ENCODE data around the gene MED15. TPM values are rescaled to one million over a fixed set of nuclear protein-coding genes. Genes with fewer than 3 reads are reported as not detected.
A peak's percentile ranks its signal among the peaks of the same experiment; 100 is the strongest.

MED15 gene
- total RNA-seq, 1 experiment from 2014 or later = 40.2 TPM

DNA sequence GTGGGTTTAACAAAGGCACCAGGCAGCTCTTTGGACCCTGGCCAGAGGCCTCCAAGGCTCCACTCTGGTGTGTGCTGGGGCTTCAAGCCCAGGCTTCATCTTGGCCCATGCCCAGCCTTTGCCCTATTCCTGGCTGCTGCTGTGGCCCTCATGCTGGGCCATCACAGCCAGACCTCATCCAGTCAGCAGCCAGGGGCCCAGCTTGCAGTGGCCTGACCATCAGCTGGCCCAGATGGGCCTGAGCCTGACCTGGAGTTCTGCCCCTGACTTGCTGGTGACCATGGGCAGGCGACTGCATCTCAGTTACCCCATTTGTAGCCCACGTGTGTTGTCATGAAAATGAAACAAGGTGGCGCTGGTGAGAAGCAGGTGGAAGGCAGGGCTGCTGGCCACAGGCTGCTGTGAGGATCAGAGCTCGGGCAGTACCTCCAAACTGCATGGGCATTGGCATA lies 76.1 kb downstream of the MED15 start:
- H3K27ac ChIP-seq = no peak overlapping the region
- H3K4me1 ChIP-seq (replicated peaks) = no peaks in the 10 kb centered on the region
- no peaks in the 10 kb centered on the region for H3K27me3 ChIP-seq (replicated peaks)
- H3K36me3 ChIP-seq = peaks cover 97% of the 10 kb centered on the region
- H3K4me3 ChIP-seq = no peak overlapping the region
- H3K9me3 ChIP-seq (replicated peaks) = no peaks in the 10 kb centered on the region
- DNase-seq (ENCODE audit: low read depth in 1 of 2, low spot score in 2 of 2) = no peak

DNA sequence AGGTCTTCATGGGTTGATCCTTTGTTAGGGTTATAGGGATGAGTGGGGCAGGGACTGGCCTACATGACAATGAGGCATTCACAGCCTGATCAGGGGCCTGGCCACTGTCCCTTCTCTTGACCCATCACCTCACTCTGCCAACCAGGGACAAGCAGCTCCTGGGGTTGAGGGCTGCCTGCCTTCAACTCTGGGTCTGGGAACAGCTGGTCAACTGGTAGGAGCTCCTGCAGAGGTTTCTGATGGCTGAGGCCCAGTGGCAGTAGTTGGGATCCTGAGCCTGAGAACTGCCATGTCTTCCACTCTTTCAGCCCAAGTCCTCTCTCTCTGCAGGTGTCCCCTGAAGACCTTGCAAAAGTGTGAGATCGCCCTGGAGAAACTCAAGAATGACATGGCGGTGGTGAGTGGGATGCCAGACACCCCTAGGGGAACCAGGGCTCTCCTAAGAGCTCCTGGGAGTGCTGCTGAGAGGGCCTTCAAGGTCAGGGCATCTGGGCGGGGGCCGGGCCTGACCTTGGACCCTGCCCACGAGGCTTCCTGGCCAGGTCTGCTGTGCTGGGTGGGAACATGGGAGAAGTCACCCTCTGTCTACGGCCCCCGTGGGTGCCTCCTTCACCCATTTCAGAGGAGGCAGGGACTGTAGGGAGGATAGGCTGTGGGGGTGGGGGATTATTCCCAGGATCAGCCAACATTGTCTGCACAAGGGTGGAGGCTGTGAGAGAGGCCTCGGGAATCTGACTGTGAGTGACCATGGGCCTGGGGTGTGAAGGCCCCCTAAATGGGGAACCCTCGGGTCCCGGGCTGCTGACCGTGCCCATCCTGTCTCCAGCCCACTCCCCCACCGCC lies 76.8 kb downstream of the MED15 start:
- DNase-seq (ENCODE audit: low read depth in 1 of 2, low spot score in 2 of 2) = no peak
- peaks cover 89% of the 10 kb centered on the region for H3K36me3 ChIP-seq
- H3K9me3 ChIP-seq (replicated peaks) = no peaks in the 10 kb centered on the region
- H3K4me1 ChIP-seq (replicated peaks) = peaks cover 5% of the 10 kb centered on the region; the same call in 1 of the 2 replicates
- H3K27me3 ChIP-seq (replicated peaks) = no peaks in the 10 kb centered on the region
- no peak overlapping the region for H3K4me3 ChIP-seq
- H3K27ac ChIP-seq = no peak overlapping the region

DNA sequence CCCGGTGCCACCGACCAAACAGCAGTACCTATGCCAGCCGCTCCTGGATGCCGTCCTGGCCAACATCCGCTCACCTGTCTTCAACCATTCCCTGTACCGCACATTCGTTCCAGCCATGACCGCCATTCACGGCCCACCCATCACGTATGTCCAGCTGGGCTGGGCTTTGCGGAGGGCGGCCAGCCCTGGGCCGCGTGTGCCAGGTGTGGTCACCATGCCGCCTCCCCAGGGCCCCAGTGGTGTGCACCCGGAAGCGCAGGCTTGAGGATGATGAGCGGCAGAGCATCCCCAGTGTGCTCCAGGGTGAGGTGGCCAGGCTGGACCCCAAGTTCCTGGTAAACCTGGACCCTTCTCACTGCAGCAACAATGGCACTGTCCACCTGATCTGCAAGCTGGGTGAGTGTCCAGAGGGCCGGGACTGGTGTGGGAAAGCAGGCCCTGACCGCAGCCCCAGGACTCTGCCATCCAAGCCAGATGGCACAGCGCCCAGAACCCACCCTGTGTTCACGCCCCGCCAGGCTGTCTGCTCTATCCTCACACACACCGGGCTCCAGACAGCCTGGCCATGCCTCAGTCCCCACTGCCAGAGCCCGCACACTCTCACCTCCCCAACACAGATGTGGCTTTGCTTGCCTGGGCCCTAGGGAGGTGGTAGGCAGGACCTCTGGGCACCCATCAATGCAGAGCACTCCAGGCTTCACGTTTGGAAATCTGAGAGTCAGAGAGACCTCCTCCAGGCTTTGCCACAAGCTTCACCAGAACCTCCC lies 77.6 kb downstream of the MED15 start:
- no peak for DNase-seq (ENCODE audit: low read depth in 1 of 2, low spot score in 2 of 2)
- no peaks in the 10 kb centered on the region for H3K9me3 ChIP-seq (replicated peaks)
- H3K36me3 ChIP-seq = peaks cover 81% of the 10 kb centered on the region
- H3K4me3 ChIP-seq = no peak overlapping the region
- peaks cover 6% of the 10 kb centered on the region; the same call in 1 of the 2 replicates for H3K4me1 ChIP-seq (replicated peaks)
- no peaks in the 10 kb centered on the region for H3K27me3 ChIP-seq (replicated peaks)
- H3K27ac ChIP-seq = no peak overlapping the region

- Histone ChIP-seq H3K9me3 (replicated peaks) (no peaks in the 10 kb centered on the region), H3K27ac (no peak overlapping the region), H3K4me1 (replicated peaks) (peaks cover 6% of the 10 kb centered on the region; the same call in 1 of the 2 replicates), H3K36me3 (peaks cover 74% of the 10 kb centered on the region), H3K4me3 (no peak overlapping the region), H3K27me3 (replicated peaks) (no peaks in the 10 kb centered on the region)
- no peak for DNase-seq (ENCODE audit: low read depth in 1 of 2, low spot score in 2 of 2)
These were observed 78.4 kb downstream of the MED15 start for GRCh38 chr22:20585639-20586402.

- H3K36me3 ChIP-seq = peaks cover 68% of the 10 kb centered on the region
- no peak overlapping the region for H3K27ac ChIP-seq
- H3K27me3 ChIP-seq (replicated peaks) = no peaks in the 10 kb centered on the region
- H3K4me3 ChIP-seq = no peak overlapping the region
- no peaks in the 10 kb centered on the region for H3K9me3 ChIP-seq (replicated peaks)
- DNase-seq (ENCODE audit: low read depth in 1 of 2, low spot score in 2 of 2) = no peak
- H3K4me1 ChIP-seq (replicated peaks) = peaks cover 6% of the 10 kb centered on the region; the same call in 1 of the 2 replicates
These were observed 79.0 kb downstream of the MED15 start for GRCh38 chr22:20586403-20586745.

DNA sequence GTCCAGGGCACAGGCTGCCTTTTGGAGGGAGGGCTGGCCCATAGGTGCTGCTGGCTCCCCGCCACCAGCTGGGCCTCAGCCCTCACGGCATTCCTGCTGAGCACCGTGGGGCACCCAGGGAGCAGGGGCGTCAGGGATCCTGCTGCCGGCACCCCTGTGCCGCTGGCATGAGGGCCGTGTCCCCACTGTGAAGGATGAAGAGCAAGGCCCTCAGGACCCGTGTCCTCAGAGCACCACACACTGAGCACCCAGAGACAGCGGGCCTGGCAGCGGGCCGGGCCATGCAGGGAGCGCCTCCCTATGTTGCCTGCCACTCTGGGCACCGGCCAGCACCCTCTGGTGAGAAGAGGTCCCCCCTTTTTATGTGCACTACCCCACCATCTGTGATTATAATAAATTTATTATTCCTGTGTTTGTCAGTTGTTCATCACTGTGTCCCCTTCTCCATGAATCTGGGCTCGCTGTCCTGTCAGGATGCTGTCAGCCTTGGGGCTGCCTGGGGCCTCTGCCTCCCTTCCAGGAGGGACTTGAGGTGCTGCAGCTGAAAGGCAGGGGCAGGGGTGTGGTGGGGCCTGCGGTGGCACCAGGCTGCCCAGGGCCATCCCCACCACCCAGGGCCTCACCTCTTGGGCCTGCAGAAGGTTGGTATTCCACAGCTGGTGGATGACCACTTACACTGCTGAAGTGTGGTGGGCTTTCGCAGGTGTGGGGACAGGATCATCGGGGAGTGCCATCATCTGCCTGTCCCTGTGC lies 80.0 kb downstream of the MED15 start:
- H3K4me1 ChIP-seq (replicated peaks) = peaks cover 14% of the 10 kb centered on the region
- no peak for DNase-seq (ENCODE audit: low read depth in 1 of 2, low spot score in 2 of 2)
- H3K9me3 ChIP-seq (replicated peaks) = no peaks in the 10 kb centered on the region
- H3K27me3 ChIP-seq (replicated peaks) = no peaks in the 10 kb centered on the region
- H3K27ac ChIP-seq = no peak overlapping the region
- H3K4me3 ChIP-seq = no peak overlapping the region
- H3K36me3 ChIP-seq = peaks cover 58% of the 10 kb centered on the region

DNA sequence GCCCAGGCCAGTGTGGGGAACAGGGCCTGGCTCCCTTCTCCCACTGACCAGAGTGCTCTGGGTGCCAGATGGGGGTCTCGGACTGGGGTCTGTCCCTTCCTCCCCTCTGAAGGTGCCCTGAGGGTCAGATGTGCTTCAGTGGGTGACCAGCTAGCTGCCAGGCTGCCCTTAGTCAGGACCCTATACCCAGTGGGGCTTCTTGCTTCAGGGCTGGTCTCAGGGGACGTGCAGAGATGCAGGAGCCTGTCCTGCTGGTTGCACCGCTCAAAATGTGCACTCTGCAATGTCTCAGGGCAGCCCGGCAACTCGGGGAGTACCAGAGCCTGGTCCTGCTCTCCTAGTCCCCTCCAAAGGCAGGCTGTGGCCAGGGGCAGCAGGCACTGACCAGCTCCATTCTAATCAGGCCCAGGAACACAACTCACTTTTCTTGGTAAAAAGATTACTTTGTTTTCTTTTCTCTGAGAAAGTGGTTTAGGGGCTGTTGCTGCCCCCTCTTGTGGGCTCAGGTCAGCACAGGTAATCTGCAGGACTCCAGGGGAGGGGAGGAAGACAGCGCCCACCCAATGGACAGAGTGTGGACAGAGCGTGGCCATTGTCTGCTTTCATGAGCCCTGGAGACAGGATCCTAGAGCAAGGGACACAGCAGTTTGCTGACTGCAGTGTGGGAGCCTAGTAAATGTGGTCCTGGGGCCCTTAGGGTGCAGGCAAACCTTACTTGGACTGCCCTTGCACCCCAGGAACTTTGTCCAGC lies 80.9 kb downstream of the MED15 start:
- Histone ChIP-seq H3K27ac (no peak overlapping the region), H3K36me3 (peaks cover 49% of the 10 kb centered on the region), H3K4me3 (no peak overlapping the region), H3K27me3 (replicated peaks) (no peaks in the 10 kb centered on the region), H3K9me3 (replicated peaks) (no peaks in the 10 kb centered on the region), H3K4me1 (replicated peaks) (peaks cover 14% of the 10 kb centered on the region)
- no peak for DNase-seq (ENCODE audit: low read depth in 1 of 2, low spot score in 2 of 2)

DNA sequence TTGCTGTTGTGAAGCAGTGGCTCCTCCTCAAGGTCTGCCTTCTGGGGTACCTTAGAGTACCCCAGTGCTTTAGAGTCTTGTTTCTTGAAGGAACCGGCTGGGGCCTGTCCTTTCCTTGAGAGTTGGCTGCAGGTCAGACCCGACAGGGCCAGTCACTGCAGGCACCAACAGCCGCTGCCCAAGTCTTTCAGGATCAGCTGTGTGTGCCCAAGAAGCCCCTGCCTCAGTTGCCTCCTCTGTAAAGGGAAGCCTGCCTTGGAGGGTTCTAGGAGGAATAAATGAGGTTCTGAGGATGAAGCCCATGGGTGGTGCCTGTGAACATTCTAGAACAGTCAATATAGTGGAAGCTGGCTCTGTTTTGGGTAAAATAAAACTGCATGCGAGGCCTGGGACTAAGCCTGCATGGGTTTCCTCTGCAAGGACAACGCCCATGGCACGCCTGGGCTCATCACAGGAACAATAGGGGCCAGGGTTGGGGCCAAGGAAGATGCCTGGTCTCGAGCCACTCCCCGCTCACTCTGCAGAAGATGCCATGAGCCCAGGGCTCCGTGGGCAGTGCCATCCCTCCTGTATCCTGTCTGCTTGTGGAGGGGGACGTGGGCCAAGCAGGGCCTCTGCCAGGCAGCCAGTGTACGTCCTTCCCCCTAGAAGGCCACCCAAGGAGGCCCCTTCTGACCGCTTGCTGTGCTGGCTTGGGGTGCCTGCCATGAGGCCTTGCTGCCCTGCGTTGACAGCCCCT lies 81.6 kb downstream of the MED15 start:
- Histone ChIP-seq H3K27me3 (replicated peaks) (no peaks in the 10 kb centered on the region), H3K4me1 (replicated peaks) (peaks cover 14% of the 10 kb centered on the region), H3K4me3 (no peak overlapping the region), H3K36me3 (peaks cover 42% of the 10 kb centered on the region), H3K27ac (no peak overlapping the region), H3K9me3 (replicated peaks) (no peaks in the 10 kb centered on the region)
- DNase-seq (ENCODE audit: low read depth in 1 of 2, low spot score in 2 of 2) = peak in 1 of 2 experiments; percentile 27

GRCh38 chr22:20589614-20590476 lies 82.4 kb downstream of the MED15 start:
- peaks cover 33% of the 10 kb centered on the region for H3K36me3 ChIP-seq
- H3K4me3 ChIP-seq = no peak overlapping the region
- no peaks in the 10 kb centered on the region for H3K9me3 ChIP-seq (replicated peaks)
- H3K4me1 ChIP-seq (replicated peaks) = peaks cover 14% of the 10 kb centered on the region
- no peak for DNase-seq (ENCODE audit: low read depth in 1 of 2, low spot score in 2 of 2)
- no peak overlapping the region for H3K27ac ChIP-seq
- no peaks in the 10 kb centered on the region for H3K27me3 ChIP-seq (replicated peaks)

DNA sequence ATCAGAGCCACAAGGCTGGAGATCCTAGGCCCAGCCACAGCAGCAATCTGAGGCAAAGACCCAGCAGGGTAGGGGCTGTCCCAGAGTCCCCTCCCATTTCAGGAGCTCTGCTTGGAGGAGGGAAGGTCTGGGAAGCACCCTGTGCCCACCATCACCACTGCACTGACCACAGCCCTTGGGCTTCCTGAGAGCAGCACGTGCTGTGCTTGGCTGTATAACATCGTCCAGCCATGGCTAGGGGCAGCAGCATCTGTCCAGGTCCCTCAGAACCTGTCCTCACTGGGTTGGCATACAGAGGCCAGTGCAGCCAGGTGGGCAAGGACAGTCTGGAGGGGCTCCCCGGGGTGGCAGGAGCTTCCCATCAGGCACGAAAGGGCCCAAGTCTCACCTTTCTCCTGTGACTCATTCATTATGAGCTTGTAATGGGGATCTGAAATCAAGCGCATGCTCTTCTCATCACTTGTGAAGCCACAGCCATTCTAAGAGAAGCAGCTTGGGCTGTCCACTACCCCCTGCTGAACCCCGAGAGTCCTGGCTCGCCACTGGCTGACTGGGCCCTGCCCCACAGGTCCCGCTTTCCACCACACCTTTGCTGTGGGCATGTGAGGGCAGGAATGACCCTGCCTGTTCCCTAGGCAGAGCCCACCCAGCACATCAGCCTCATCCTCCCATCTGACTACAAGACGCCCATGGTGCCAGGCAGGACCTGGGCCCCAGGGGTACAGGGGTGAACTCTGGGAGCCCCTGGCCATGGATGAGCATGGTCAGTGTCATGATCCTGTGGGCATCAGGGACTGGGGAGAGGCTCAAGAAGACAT lies 83.3 kb downstream of the MED15 start:
- no peak overlapping the region for H3K4me3 ChIP-seq
- DNase-seq (ENCODE audit: low read depth in 1 of 2, low spot score in 2 of 2) = no peak

DNA sequence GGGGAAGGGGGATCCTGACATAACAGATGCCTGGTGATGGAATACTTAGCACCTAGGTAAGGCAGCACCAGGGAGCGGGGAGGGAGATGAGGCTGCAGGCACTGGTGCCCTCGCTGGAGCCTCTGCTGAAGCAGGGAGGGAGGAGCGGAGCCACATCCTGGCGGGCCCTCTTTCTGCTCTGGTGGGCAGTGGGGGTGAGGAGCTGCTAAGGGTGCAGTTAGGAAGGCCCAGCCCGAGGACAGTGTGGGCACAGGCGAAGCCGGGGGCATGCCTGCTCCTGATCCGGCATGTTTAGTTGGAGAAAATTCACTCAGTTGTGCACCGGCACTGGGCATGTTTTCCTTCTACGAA lies 83.9 kb downstream of the MED15 start:
- peaks cover 14% of the 10 kb centered on the region for H3K4me1 ChIP-seq (replicated peaks)
- H3K27ac ChIP-seq = no peak overlapping the region
- no peaks in the 10 kb centered on the region for H3K27me3 ChIP-seq (replicated peaks)
- no peak for DNase-seq (ENCODE audit: low read depth in 1 of 2, low spot score in 2 of 2)
- H3K36me3 ChIP-seq = peaks cover 19% of the 10 kb centered on the region
- H3K9me3 ChIP-seq (replicated peaks) = no peaks in the 10 kb centered on the region
- H3K4me3 ChIP-seq = no peak overlapping the region

More for the DNA sequence above, 83.3 kb downstream of the MED15 start:
- no peaks in the 10 kb centered on the region for H3K27me3 ChIP-seq (replicated peaks)
- no peak overlapping the region for H3K27ac ChIP-seq
- peaks cover 25% of the 10 kb centered on the region for H3K36me3 ChIP-seq
- H3K4me1 ChIP-seq (replicated peaks) = peaks cover 14% of the 10 kb centered on the region
- no peaks in the 10 kb centered on the region for H3K9me3 ChIP-seq (replicated peaks)

All from SJSA1 (cell line).